Pons (tissue), 1 donor: Measurements from ENCODE around the gene ARHGAP9.

Source experiments
- DNase-seq: peaks from one replicate; pipeline ENCODE4 v3.0.0-alpha.2; 2016; ENCODE audit warnings: low spot score

ARHGAP9 gene

DNA sequence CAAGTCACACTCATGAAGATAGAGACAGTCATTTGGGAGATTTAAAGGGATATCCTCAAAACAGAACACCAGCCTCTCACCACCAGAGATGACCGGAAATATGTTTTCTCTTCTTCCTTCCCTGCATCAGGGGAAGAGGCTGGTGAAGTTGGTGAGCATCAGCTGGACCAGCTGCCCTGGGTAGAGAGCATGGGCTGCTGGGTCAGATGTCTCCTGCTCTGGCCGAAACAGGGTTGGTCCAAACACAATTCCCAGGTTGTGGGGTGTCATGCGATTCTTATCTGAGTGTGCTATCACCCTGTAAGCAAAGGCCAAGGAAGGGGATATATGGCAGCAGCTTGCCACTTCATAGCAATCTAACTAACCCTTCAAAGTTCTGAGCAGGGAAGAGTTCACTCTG is 7.3 kb downstream of the ARHGAP9 start:
- DNase-seq: no peak

DNA sequence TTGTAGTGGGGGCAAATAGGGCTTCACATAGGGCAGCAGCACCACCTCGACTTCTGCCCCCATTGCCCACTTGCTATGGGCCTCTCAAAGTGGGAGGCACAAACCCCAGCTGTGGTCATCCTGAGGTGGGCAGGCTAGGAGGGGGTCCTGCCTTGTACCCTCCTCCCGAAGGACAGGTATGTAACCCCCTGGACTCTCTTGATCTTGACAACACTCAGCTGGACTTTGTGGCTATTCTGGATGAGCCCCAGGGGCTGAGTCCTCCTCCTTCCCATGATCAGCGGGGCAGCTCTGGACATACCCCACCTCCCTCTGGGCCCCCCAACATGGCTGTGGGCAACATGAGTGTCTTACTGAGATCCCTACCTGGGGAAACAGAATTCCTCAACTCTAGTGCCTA is 8.0 kb downstream of the ARHGAP9 start:
- DNase-seq: no peak

DNA sequence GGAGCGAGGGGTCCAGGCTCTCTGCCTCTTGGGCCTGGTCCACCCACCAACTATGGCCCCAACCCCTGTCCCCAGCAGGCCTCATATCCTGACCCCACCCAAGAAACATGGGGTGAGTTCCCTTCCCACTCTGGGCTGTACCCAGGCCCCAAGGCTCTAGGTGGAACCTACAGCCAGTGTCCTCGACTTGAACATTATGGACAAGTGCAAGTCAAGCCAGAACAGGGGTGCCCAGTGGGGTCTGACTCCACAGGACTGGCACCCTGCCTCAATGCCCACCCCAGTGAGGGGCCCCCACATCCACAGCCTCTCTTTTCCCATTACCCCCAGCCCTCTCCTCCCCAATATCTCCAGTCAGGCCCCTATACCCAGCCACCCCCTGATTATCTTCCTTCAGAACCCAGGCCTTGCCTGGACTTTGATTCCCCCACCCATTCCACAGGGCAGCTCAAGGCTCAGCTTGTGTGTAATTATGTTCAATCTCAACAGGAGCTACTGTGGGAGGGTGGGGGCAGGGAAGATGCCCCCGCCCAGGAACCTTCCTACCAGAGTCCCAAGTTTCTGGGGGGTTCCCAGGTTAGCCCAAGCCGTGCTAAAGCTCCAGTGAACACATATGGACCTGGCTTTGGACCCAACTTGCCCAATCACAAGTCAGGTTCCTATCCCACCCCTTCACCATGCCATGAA is 8.6 kb downstream of the ARHGAP9 start:
- DNase-seq: no peak

DNA sequence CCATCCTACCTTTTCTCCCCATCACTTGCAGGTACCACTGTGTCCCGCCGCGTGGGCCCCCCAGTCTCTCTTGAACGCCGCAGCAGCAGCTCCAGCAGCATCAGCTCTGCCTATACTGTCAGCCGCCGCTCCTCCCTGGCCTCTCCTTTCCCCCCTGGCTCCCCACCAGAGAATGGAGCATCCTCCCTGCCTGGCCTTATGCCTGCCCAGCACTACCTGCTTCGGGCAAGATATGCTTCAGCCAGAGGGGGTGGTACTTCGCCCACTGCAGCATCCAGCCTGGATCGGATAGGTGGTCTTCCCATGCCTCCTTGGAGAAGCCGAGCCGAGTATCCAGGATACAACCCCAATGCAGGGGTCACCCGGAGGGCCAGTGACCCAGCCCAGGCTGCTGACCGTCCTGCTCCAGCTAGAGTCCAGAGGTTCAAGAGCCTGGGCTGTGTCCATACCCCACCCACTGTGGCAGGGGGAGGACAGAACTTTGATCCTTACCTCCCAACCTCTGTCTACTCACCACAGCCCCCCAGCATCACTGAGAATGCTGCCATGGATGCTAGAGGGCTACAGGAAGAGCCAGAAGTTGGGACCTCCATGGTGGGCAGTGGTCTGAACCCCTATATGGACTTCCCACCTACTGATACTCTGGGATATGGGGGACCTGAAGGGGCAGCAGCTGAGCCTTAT is 9.2 kb downstream of the ARHGAP9 start:
- DNase-seq: no peak

DNA sequence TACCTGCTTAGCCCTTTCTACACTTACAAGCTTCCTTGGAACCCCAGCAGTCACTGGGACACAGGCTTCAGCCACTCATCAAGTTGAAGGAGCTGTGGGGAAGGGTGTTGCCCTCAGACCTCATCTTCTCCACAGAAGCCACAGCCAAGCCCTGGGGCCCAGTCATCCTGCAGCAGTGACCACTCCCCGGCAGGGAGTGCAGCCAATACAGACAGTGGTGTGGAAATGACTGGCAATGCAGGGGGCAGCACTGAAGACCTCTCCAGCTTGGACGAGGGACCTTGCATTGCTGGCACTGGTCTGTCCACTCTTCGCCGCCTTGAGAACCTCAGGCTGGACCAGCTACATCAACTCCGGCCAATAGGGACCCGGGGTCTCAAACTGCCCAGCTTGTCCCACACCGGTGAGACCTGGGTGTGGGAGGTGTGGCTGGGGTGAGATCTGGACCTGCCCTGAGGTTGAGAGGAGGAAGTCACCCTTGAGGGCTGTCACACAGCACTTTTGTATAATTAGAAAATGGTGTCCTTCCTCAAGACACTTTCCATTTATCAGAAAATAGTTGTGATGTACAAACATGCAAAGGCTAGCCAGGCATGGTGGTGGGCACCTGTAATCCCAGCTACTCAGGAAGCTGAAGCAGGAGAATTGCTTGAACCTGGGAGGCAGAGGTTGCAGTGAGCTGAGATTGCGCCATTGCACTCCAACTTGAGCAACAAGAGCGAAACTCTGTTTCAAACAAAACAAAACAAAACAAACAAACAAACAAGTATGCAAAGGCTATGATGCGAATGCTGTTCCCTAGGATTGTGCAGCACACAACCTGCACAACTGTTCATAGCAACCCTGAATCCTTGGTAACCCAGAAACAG is 10.1 kb downstream of the ARHGAP9 start:
- no peak for DNase-seq

DNA sequence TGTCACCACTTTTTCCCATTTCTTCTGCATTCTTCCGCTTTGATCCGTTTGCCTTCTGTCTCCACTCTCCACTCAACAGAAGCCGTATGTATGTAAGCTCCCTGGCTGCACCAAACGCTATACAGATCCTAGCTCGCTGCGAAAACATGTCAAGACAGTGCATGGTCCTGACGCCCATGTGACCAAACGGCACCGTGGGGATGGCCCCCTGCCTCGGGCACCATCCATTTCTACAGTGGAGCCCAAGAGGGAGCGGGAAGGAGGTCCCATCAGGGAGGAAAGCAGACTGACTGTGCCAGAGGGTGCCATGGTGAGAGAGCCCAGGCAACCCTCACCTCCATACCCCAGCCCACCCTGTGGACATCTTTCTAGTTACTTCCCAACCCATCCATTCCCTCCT is 11.8 kb downstream of the ARHGAP9 start:
- DNase-seq: no peak

DNA sequence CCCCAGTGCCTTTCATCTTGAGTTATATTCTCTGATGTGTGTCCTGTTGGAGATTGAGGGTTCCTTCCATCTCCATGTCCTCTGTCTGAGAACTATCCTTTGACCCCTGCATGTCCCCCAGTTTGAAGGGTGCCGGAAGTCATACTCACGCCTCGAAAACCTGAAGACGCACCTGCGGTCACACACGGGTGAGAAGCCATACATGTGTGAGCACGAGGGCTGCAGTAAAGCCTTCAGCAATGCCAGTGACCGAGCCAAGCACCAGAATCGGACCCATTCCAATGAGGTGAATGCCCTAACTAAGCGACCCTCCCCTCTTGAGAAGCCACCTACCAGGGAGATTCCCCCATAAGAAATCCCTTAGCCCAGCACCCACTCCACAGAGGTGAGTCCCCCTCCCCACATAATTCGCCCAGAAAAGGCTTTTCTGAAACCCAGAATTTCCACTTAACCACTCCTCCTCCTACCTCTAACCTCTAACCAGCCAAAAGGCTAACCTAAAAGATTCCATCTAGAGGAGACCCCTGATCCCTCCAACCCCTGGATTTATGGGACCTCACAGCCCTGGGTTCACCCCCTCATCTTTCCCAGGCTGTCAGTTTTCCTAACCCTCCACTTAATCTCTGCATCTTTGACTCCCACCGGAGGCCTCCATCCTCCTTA is 12.3 kb downstream of the ARHGAP9 start:
- no peak for DNase-seq

DNA sequence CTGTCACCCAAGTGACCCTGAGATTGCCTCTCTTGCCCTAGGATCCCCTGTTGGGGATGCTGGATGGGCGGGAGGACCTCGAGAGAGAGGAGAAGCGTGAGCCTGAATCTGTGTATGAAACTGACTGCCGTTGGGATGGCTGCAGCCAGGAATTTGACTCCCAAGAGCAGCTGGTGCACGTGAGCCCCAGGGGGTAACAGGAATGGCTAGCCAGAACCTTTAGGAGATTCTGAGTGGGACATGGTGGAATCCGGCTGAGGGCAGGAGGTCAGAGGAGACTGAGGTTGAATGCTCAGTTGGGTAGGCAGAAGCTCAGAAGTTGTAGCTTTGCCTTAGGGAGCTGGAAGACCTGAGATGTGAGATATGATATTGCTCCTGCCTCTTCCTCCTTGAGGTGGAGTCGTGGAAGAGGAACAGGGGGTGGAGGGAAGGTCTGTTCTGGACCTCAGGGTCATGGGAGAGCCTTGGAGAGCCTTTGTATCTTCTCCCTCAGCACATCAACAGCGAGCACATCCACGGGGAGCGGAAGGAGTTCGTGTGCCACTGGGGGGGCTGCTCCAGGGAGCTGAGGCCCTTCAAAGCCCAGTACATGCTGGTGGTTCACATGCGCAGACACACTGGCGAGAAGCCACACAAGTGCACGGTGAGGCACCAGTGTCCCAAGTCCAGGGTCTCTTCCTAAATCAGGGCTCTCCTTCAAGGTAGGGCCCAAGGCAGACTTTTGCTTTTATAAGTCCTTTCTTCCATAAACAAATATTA is 13.7 kb downstream of the ARHGAP9 start:
- DNase-seq: no peak

DNA sequence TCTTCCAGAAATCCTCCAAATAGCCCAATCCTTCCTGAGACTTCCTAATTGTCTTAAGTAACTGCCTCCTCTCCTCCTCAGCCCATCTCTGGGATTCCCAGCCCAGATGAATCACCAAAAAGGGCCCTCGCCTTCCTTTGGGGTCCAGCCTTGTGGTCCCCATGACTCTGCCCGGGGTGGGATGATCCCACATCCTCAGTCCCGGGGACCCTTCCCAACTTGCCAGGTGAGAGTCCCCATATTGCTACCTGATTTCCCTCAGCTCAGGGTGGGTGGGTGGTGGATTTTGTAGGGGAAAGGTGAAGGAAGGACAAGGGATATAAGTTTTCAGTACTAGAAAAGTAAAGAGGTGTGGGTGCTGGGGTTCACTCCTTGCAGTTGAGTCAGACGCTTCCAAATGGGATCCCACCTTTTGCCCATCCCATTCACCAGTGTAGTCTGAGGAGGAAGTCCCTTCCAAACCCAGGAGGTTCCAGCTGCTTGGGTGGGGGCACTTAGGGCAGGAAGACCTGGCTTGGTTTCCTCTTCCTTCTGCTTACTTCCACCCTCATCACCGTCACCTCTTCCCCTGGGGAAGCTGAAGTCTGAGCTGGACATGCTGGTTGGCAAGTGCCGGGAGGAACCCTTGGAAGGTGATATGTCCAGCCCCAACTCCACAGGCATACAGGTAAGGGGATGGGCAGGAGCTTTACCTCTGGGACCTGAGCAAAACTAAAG is 14.5 kb downstream of the ARHGAP9 start:
- no peak for DNase-seq

DNA sequence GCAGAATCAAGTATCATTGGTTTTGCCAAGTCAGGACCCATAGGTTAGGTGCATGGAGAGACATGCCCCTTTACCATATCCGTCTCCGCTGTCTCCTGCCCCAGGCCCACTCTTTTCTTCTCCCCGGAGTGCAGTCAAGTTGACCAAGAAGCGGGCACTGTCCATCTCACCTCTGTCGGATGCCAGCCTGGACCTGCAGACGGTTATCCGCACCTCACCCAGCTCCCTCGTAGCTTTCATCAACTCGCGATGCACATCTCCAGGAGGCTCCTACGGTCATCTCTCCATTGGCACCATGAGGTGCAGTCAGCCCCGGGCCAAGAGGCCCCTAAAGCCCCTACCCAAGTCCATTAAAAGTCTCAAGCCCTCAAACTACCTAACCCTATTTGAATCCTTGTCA is 15.1 kb downstream of the ARHGAP9 start:
- no peak for DNase-seq

DNA sequence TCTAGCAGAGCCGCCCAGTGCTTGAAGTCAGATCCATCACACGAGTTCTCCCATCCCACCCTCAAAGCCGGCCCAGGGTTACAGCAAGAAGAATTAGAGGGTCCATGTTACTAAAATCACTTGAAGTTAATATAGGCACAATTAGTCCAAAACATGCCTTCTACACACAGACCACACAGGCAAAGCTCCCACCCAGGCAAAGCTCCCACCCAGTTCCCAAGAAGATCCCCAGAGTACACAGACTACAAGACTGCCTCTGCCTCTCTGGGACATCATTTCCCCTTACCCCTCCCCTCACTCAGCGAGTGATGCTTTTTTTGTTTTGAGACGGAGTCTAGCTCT is 16.8 kb downstream of the ARHGAP9 start:
- no peak for DNase-seq

DNA sequence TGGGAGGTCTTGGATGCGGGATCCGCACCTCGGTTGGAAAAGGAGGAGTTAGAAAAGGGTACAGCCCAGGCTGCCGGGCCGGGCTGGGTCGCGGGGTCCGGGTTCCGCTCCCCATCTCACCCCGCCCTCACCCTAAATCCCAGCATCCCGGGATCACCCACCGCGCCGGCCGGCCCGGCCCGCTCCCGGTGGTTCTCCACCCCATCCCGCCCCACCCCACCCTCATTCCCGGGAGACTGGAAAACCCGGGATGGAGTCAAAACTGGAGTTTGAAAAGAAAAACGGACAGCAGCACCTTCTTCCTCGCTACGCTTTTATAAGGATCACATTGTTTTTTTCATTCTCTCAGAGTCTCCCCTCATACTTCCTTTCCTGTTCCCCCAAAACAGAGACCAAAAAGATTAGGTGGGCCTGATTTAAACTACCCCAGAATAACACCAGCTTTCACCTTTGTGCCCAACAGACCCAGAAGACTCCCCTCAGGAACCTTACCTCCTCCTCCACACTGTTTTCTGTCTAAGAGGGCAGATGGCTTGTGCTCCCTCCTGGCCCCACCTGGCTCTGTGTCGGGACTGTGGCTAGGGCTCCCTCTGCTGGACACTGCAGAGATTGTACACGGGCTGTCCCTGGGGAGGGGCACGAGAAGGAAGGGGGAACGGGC is 17.3 kb downstream of the ARHGAP9 start:
- peak; percentile 77 for DNase-seq

DNA sequence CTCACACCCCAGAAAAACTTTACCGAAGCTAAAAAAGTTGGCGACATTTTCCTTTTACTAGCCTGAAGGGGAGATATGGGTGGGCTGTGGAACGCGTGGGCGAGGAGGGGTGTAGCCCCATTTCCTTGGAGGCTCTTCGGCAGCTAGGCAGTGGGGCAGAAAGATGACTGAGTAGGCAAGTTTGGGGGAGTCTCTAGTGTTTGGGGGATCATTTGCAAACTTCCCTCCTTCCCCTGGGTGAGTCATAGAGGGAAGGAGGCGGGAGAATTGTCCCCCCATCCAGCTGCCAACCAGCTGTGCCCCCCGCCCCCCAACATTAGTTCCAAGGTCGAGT is 17.8 kb downstream of the ARHGAP9 start:
- DNase-seq: no peak

DNA sequence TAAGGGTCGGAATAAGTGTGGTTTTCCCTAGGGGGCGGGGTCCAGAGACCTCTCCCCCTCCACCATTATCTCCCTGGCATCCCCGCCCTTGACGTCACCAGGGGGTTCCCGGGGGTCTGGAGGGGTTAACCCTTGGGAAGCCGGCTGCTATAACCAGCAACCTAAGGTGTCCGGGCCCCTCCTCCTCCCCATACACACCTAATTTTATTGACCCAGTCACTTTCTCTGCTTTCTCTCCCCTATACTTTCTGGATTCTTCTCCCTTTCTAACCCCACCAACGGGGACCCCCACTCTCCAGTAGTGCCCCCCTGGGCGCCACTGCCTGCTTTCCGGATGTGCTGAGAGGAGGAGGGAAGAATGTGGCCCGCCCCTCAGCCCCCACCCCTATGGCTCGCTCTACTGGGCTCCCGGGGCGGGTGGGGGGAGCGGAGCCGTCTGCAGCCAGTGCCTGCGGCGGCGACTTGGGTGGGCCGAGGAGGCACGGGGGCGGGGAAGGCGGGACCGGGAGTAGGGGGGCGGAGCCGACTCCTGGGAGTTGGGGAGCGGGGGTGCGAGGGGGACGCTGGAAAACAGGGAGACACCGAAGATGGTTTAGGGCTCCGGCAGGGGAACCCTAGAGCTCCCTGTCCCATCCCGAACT is 18.3 kb downstream of the ARHGAP9 start:
- DNase-seq: no peak

DNA sequence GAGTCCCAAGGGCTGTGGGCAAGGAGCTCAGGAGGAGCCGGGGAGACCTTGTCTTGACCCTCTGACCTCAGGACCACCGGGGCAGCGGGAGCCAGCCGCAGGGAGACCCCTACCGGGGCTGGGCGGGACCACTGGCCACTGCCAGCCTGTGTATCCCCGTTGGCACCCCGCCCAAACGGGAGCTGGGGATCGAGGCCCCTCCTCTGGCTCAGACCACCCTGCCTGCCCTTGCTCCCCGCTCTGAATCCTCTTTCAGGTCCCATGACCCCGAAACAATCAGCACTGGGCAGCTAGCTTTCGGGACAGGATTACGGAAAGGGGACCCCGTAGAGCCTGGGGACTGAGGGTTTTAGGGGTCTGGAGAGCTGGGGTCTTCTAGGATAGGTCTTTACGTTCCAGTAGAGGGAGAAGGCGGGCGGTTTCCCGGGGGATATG is 18.8 kb downstream of the ARHGAP9 start:
- DNase-seq: no peak

DNA sequence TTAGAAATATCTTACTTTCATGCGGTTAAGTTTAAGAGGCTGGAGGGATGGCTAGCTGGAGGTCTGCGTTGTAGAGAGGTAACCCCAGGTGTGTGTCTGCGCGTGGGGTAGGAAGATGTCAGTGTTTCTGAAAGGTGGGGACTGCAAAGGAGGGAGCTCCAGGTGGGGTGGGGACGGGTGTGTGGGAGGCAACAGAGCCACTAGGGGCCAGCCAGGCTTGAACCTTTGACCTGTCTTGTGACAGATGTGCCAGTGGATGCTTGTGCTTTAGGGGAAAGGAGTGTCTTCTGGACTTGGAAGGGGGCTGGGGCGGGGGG is 19.2 kb downstream of the ARHGAP9 start:
- DNase-seq: no peak

DNA sequence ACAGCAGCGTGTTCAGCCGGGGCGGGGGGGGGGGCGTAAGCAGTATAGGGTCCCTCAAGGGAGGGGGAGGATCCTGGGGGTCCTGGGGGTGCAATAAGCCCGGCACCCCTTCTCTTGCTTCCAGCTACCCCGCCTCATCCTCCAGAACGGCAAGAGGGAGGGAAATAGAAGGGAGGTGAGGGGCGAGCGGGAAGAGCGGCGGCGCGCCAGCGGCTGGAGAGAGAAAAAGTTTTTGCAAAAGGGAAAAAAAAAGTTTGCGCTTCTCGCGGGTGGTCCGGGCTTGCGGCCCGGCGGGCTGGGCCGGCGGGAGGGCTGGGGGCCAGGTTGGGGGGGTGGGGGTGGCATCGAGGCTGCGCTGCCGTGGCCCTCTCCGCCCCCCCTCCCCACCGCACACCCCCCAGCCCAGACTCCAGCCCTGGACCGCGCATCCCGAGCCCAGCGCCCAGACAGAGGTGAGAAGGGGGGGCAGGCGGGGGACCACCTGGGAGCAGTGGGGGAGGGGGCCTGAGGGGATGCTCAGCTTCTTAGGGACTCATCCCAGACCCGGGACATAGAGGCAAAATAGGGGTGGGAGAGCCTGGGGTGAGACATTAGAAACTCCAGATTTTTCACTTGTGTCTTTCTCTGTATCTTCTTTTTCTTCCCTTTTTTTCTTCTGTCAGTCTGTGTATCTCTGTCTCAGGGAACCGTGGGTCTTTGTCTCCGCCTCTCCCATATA is 19.8 kb downstream of the ARHGAP9 start, which contains the start of gene GLI1:
GLI1 (plus strand) TSS at position 36 of the 718 bp plus-strand sequence. CDS start 3,907 bp downstream, outside the sequence.
- DNase-seq: no peak

DNA sequence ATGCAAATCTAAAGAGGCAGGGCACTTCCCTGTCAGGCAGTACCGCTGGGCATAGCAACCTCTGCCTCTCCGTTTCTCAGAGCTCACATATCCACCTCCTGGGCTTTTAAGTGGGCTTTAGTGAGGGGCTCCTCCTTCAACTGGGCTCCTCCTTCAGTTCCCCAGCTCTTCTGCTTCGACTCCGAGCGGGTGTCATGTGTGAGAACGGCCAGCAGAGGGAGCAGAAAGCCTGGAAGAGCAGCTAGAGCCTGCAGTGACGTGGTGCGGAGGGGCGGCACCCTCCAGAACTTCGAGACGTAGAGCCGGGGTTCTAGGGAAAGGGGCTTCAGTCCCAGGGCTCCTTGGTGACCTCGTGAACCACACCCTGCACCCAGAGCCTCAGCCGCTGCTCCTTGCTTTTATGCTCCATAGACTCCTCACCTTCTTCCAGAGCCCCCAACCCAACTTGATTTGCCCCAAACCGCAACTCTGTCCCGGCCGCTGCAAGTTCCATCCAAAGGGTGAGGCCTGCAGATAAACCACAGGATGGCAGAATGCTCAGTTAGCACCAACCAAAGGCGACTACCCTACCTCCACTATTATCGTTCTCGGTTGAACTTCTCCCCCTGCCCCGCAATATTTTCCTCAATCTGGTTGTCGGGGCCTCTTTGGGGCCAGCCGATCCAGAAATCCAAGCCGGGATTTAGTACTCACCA is 20.5 kb downstream of the ARHGAP9 start:
- peak; percentile 91 for DNase-seq

DNA sequence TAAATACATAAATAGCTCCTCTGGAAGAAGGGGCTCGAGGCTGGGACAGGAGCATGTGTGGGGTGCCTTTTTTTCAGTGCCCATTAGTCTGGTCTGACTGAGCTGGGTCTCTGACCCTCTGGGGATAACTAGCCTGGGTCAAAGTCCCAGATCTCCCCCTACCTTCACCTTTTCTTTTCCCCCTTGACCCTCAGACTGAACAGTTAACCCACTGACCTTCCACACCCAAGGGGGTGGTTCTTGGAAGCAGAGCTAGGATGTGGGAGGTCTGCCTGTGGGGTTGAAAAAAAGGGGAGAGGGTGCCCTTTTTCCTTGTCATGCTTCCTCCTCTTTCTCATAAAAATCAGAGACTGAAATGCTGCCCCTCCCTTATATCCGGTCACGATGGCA is 21.0 kb downstream of the ARHGAP9 start:
- DNase-seq: no peak
